HG02885 (cell line): ENCODE data around the gene RILP.
"Not testable (repeated sequence)": the region's sequence is repeated elsewhere in the genome, so short reads cannot be mapped to it uniquely, and the experiment has no call there.

Experiments used
- ATAC-seq: cut with Tn5 transposase; IDR thresholded peaks from one replicate; pipeline ENCODE4 v1.9.1; 2021; ENCODE audit warnings: mild to moderate bottlenecking; ENCODE audit not compliant: unreplicated experiment, poor library complexity

The RILP gene, protein sequence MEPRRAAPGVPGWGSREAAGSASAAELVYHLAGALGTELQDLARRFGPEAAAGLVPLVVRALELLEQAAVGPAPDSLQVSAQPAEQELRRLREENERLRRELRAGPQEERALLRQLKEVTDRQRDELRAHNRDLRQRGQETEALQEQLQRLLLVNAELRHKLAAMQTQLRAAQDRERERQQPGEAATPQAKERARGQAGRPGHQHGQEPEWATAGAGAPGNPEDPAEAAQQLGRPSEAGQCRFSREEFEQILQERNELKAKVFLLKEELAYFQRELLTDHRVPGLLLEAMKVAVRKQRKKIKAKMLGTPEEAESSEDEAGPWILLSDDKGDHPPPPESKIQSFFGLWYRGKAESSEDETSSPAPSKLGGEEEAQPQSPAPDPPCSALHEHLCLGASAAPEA

GRCh38 chr17:1649844-1650501 lies at the start of gene RILP:
TSS of gene RILP (minus strand) at chr17:1649866. CDS start at chr17:1649804, 62 bp downstream.
- no peak for ATAC-seq

DNA sequence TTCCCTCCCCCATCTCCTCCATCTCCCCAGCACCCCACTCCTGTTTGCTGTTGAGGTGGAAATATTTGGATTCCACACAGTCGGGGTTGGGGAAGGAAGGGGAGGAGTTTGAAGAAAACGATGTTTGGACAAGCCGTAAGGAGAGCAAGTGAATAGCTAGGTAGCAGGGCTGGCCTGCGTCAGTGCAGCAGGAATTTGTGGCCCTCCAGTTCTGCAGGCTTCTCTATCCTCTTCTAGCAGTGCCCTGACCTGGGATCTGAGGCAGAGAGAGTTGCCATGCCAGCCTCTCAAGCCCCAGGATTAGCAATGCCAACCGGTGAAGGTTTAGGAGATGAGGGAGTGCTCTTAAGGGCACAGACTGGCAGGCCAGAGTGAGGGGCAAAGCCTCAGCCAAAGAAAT lies 48.0 kb upstream of the RILP start:
- ATAC-seq: no peak

GRCh38 chr17:1695365-1695764 lies 45.7 kb upstream of the RILP start:
- ATAC-seq: no peak

GRCh38 chr17:1693339-1693738 lies 43.7 kb upstream of the RILP start:
- ATAC-seq: no peak

DNA sequence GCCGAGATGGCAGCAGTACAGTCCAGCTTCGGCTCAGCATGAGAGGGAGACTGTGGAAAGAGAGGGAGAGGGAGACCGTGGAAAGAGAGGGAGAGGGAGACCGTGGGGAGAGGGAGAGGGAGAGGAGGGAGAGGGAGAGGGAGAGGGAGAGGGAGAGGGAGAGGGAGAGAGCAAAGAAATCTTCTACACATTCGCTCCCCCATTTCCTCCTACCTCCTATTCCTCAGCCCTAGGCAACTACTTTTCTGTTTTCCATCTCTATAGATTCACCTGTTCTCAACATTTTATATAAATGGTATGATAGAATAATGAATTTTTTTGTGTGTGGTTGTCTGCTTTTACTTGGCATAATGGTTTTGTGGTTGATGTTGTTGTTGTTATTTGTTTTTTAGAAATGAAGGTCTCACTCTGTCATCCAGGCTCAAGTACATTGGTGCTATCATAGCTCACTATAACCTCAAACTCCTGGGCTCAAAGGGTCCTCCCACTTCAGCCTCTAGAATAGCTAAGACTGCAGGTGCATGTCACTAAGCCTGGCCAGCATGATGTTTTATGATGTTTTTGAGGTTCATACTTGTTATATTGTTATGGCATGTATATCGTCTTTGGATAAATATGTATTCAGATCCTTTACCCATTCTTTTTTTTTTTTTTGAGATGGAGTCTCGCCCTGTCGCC lies 41.0 kb upstream of the RILP start:
- no peak for ATAC-seq

DNA sequence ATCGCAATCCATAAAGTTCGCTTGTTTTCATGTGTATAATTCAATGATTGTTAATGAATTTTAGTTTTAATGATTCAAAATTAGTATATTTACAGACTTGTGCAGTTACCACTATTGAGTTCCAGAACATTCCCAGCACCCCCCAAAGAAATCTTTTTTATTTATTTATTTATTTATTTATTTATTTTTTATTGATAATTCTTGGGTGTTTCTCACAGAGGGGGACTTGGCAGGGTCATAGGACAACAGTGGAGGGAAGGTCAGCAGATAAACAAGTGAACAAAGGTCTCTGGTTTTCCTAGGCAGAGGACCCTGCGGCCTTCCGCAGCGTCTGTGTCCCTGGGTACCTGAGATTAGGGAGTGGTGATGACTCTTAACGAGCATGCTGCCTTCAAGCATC lies 38.7 kb upstream of the RILP start:
- not testable (repeated sequence) for ATAC-seq

GRCh38 chr17:1686086-1686485 lies 36.4 kb upstream of the RILP start:
- no peak for ATAC-seq

GRCh38 chr17:1684378-1685189 lies 34.9 kb upstream of the RILP start, which contains the start of gene PRPF8:
TSS of gene PRPF8 (minus strand) at chr17:1684867. CDS start at chr17:1684571, 296 bp downstream.
- peak; percentile 99 for ATAC-seq

DNA sequence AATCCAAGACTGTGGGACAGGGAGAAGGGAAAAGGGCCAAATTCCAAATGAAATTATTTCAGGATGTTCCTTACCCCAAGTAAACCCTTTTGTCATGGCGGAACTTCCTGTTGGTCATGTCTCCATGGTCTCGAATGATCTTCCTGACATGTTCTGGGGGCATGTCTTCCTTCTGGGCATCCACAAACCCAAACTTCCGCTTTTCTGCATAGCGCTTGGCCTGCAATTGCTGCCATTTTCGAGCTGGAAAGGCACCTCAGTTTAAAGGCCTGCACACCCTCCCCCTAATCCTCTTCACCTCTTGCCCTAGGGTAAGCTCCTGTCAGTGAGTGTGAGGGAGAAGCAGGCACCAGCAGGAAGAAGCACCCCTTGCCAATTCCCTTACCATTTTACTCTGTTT lies 33.8 kb upstream of the RILP start:
- ATAC-seq: no peak

- no peak for ATAC-seq
These were observed 26.7 kb upstream of the RILP start for GRCh38 chr17:1676401-1676800.

- no peak for ATAC-seq
These were observed 23.5 kb upstream of the RILP start for GRCh38 chr17:1673041-1673785.

GRCh38 chr17:1663934-1664333 lies 14.3 kb upstream of the RILP start:
- not testable (repeated sequence) for ATAC-seq

DNA sequence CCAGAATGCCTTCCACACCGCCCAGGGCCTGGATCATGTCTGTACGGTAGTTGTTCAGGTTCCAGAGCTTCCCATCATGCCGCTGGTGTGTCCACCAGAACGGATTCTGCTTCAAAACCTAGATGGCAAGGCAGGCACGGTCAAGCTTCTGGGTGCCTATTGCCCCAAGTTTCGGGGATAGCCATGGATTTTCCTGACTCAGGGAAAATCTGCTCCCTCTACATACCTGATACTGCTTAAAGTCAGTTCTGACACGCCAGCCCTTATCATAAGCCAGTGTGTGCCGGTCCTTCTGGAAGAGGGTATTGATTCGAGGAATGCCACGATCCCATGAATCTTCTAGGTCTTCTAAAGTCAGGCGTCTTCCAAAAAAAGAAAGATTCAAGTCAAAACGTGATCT lies 11.4 kb upstream of the RILP start:
- ATAC-seq: no peak

DNA sequence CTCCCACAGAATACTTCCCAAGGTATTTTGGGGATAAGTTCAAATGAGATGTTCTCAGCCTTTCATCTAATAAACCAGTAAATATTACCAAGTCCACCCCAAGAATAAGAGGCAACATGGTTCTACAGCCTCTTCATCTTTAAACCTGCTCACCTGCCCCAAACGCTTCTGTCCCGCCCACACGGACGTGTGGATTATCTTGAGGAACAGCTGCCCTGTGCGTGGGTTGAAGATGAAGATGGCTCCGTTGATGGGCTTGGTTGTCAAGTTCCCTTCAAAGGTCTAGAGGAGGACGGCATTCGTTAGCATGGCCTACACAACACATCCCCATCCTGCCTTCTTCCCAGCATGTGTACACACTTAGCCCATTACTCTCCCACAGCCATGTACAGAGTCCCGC lies 8.4 kb upstream of the RILP start:
- ATAC-seq: no peak

DNA sequence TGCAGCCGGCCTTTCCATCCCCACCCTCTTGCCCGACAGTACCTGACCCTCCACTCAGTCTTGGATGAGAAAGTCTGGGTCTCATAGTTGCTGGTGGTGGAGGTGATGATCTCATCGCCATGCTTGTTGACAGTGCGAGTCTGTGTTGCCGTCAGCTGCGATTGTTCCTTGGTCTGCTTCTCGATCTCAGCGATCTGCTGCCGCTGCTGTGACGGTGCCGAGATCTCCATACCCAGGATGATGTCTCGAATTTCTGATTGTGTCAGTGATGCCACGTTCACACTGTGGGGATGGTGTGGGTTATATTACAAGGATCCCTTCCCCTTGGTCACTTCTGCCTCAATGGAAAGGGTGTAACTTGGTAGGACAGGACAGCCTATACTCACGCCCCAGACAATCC lies 4.1 kb upstream of the RILP start:
- no peak for ATAC-seq

DNA sequence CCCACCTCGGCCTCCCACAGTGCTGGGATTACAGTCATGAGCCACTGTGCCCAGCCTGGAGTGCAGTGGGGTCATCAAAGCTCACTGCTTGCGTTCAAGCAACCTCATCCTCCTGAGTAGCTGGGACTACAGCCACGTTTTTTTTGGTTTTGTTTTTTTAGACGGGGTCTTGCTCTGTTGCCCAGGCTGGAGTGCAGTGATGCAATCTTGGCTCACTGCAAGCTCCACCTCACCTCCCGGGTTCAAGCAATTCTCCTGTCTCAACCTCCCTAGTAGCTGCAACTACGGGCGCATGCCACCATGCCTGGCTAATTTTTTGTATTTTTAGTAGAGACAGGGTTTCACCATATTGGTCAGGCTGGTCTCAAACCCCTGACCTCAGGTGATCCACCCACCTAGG lies 3.1 kb upstream of the RILP start:
- ATAC-seq: not testable (repeated sequence)

GRCh38 chr17:1651559-1651844 lies 1.8 kb upstream of the RILP start:
- no peak for ATAC-seq

DNA sequence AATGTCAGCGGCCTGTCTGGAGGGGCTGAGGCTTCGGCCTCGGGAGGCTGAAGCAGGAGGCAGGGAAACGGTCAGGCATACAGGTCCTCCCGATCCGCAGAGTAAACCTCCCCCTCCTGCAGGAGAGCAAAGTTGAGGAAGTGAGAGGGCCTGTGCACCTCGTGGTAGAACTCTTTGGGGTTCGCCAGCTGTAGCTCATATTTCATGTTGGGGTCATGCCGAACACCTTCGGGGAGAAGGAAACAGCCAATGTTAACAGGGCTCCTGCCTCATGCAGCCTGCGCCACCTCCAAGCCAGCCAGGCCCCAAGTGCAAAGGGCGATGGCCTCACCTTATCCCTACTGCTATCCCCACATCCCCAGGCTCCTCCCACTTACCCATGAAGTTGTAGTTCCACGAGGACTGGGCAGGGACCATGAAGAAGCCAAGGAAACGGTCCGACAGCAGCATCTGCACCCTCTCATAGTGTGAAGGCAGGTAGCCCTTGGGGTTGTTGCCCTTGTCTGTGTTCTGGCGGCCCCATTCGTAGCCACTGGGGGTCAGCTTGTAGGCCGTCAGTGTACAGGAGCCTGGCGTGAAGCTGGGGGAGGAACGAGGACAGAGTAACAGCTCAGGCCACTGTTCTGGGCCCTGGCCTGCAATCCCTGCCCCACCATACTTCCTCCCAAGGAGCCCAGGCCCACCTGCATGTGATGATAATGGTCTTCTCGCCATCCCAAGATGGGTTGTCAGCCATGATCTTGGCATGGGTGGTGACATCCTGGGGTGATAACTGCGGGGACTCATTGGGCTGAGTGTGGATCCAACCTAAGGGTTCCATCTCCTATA lies 1.3 kb upstream of the RILP start:
- no peak for ATAC-seq
